Kidney (tissue), 14 donors: ENCODE measurements around the gene CDC42EP1. TPM values are rescaled to one million over a fixed set of nuclear protein-coding genes. Genes with fewer than 3 reads are reported as not detected.
"Not testable (repeated sequence)": the region's sequence is repeated elsewhere in the genome, so short reads cannot be mapped to it uniquely, and the experiment has no call there.

Experiments used
- DNase-seq, 5 donors: peaks; one replicate each; pipeline ENCODE4 v3.0.0-alpha.2; 2013 to 2020
- FAIRE-seq: peaks from 2 replicates; lab custom pipeline; 2012; peaks lifted over from hg19 to GRCh38; lab: Jason Lieb, UNC
- H3K27ac ChIP-seq, 2 donors: one replicate each; pipeline ENCODE4 v1.7.0; 2013; ENCODE audit warnings: low read depth in 2 of 2, low read length in 2 of 2, inconsistent platforms in 1 of 2
- H3K27me3 ChIP-seq: one replicate; pipeline ENCODE4 v1.7.1; 2013; ENCODE audit warnings: low read length, inconsistent platforms; ENCODE audit not compliant: control insufficient read depth, insufficient read depth
- H3K36me3 ChIP-seq, 3 donors: one replicate each; pipeline versions ENCODE4 v1.7.0 to v1.7.1; 2013; ENCODE audit warnings: low read length in 3 of 3, control low read depth in 1 of 3, inconsistent platforms in 1 of 3; ENCODE audit not compliant: insufficient read depth in 3 of 3, control insufficient read depth in 2 of 3
- H3K4me1 ChIP-seq, 3 donors: one replicate each; pipeline versions ENCODE4 v1.7.0 to v1.7.1; 2013; ENCODE audit warnings: low read length in 3 of 3, inconsistent platforms in 1 of 3, low read depth in 1 of 3; ENCODE audit not compliant: control insufficient read depth in 2 of 3, insufficient read depth in 2 of 3
- H3K4me3 ChIP-seq, 3 donors: one replicate each; pipeline versions ENCODE4 v1.7.0 to v1.8.1; 2013; ENCODE audit warnings: low read length in 3 of 3, control low read depth in 1 of 3, inconsistent platforms in 1 of 3
- H3K9ac ChIP-seq, 3 donors: one replicate each; pipeline versions ENCODE4 v1.7.0 to v1.7.1; 2013; ENCODE audit warnings: low read length in 3 of 3, control low read depth in 1 of 3, inconsistent platforms in 1 of 3
- H3K9me3 ChIP-seq, 3 donors: one replicate each; pipeline versions ENCODE4 v1.7.0 to v1.7.1; 2013; ENCODE audit warnings: low read length in 3 of 3, control low read depth in 1 of 3, inconsistent platforms in 1 of 3; ENCODE audit not compliant: control insufficient read depth in 2 of 3, insufficient read depth in 1 of 3
- intact Hi-C: fragments of 100-400 bp; cut with DNase I; formaldehyde crosslinking; loops from one replicate; pipeline ENCODE4 v1.11.1; 2022
- polyA plus RNA-seq: library from polyadenylated mRNA; stranded (reverse); fragments of 350-450 nt; fragmentation: Illumina TruSeq; extraction: RNeasy Lipid Tissue Mini Kit (QIAGEN cat#74804); gene quantifications from one replicate; pipeline ENCODE4 v1.2.3, GENCODE V29; 2014; ENCODE audit warnings: low read depth, low replicate concordance; ENCODE audit not compliant: insufficient read depth
- total RNA-seq: library from RNA; stranded (reverse); fragmentation: NEBNext Ultra II Directional; extraction: Animal tissue kit (Norgen Biotek cat#: 25700); gene quantifications from one replicate; pipeline ENCODE4 v1.2.1, GENCODE V29; 2021
- TF ChIP-seq, protein P1 (sequence below): IDR thresholded peaks from 3 replicates; pipeline ENCODE4 v1.5.1; 2012; ENCODE audit warnings: mild to moderate bottlenecking, moderate library complexity, borderline replicate concordance; ENCODE audit not compliant: insufficient read depth; ENCODE audit errors: extremely low read depth
- donor health status: control.
- donor health status: control.
- donor health status: control.
- donor health status: control.
- donor health status: control.
- donor health status: DM: yes; HTN: yes; CAD: no.
- donor health status: Normal renal cell carcinoma (clear cell type).

CDC42EP1 gene
- total and polyA plus RNA-seq, 2 donors from 2014 or later = 29.5 to 68.5 TPM

DNA sequence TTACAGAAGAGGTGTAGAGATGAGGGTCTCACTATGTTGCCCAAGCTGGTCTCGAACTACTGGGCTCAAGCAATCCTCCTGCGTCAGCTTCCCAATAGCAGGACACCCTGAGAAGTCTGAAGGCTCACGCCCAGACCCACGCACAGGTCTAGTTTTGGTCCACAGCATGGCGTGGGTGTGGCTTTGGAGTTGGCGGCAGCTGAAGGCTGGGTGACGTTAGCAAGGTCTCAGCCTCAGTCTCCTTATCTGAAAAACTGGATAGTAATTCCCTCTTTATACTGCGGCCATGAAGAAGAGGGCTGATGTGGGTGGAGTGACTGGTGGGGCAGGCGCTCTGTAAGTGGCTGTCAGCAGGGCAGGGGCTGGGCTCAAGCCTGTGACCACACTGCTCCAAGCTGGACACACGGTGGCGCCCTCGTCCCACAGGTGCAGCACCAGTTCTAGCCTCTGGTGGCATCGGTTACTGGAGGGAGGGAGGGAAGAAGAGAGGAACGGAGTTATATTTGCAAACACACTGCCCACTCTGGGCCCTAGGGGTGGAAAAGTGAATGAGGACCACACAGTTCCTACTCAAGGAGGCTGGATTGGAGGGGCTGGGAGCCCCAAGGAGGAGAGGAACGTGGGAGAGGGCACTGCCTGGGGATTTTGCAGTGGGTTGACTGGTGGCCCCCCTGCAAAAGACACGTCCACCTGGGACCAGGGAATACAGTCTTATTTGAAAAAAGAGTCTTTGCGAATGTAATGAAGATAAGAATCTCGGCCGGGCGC, 21.5 kb upstream of the CDC42EP1 start:
- FAIRE-seq = peak; percentile 87
- H3K27me3 ChIP-seq = no peaks in the 10 kb centered on the region
- H3K4me1 ChIP-seq = peaks cover 0 to 11% (median 2%) of the 10 kb centered on the region in 3 donors
- intact Hi-C loops = loop anchor here (5.0 kb wide), 1 partner anchor 34 kb away; no protein-coding TSS in a partner anchor
- peak; percentile 96 to 97 (median 97) for DNase-seq
- no peaks in the 10 kb centered on the region for H3K36me3 ChIP-seq
- H3K4me3 ChIP-seq = peak overlapping the region in 1 of 3 donors; percentile 32
- peak overlapping the region in 1 of 3 donors; percentile 44 for H3K9ac ChIP-seq
- H3K9me3 ChIP-seq = no peaks in the 10 kb centered on the region
- TF ChIP-seq, protein P1, sequence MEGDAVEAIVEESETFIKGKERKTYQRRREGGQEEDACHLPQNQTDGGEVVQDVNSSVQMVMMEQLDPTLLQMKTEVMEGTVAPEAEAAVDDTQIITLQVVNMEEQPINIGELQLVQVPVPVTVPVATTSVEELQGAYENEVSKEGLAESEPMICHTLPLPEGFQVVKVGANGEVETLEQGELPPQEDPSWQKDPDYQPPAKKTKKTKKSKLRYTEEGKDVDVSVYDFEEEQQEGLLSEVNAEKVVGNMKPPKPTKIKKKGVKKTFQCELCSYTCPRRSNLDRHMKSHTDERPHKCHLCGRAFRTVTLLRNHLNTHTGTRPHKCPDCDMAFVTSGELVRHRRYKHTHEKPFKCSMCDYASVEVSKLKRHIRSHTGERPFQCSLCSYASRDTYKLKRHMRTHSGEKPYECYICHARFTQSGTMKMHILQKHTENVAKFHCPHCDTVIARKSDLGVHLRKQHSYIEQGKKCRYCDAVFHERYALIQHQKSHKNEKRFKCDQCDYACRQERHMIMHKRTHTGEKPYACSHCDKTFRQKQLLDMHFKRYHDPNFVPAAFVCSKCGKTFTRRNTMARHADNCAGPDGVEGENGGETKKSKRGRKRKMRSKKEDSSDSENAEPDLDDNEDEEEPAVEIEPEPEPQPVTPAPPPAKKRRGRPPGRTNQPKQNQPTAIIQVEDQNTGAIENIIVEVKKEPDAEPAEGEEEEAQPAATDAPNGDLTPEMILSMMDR = peak; percentile 100
- no peak overlapping the region for H3K27ac ChIP-seq

DNA sequence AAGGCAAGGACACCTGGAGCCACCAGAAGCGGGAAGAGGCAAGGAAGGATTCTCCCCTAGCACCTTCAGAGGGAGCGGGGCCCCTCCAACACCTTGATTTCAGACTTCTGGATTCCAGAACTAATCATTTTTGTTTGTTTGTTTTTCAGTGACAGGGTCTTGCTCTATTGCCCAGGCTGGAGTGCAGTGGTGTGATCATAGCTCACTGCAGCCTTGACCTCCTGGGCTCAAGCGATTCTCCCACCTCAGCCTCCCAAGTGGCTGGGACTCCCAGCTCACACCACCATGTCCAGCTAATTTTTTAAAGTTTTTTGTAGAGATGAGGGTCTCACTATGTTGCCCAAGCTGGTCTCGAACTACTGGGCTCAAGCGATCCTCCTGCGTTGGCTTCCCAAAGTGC, 20.5 kb upstream of the CDC42EP1 start:
- not testable (repeated sequence) for H3K4me3 ChIP-seq
- intact Hi-C loops = loop anchor here (5.0 kb wide), 2 partner anchors 33 to 53 kb away; no protein-coding TSS in a partner anchor
- peaks cover 0 to 11% (median 2%) of the 10 kb centered on the region in 3 donors for H3K4me1 ChIP-seq

DNA sequence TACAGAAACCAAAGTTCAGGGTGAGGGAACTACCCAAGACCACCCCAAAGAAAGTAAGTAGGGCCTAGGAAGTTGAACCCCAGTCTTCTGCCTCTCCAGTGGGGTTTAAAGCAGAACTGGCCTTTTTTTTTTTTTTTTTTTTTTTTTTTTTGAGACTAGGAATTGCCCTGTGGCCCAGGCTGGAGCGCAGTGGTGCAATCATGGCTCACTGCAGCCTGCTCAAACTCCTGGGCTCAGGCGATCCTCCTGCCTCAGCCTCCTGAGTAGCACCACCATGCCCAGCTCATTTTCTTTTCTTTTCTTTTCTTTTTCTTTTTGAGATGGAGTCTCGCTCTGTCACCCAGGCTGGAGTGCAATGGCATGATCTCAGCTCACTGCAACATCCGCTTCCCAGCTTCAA, 17.9 kb upstream of the CDC42EP1 start:
- peaks cover 5 to 25% (median 13%) of the 10 kb centered on the region in 3 donors for H3K4me1 ChIP-seq

More for the DNA sequence above, 20.5 kb upstream of the CDC42EP1 start:
- H3K27ac ChIP-seq, H3K9ac ChIP-seq, FAIRE-seq, H3K27me3 ChIP-seq, H3K36me3 ChIP-seq, H3K9me3 ChIP-seq: not testable (repeated sequence)
- DNase-seq = peak in 1 of 5 donors; percentile 18

DNA sequence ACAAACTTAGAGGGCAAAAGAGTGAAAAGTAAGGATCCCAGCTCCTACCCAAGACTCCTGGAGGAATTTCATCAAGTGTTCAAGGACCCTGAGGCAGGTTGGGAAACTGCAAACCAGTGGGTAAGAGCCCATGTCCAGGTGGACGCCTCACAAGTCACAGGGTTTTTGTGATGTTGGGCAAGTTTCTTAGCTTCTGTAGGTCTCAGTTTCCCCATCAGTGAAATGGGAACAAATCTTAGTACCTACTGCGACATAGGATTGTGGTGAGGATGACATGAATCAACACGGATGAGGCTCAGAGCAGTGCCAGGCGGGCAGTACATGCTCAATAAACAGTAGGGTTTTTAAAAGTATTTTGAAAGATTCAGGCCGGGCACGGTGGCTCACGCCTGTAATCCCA, 17.3 kb upstream of the CDC42EP1 start:
- TF ChIP-seq, protein P1 = no peak
- Histone ChIP-seq H3K36me3 (no peaks in the 10 kb centered on the region), H3K27me3 (no peaks in the 10 kb centered on the region), H3K9ac (no peak overlapping the region), H3K27ac (no peak overlapping the region), H3K4me3 (no peak overlapping the region), H3K4me1 (peaks cover 5 to 27% (median 13%) of the 10 kb centered on the region in 3 donors), H3K9me3 (no peaks in the 10 kb centered on the region)
- intact Hi-C loops = loop anchor here (5.0 kb wide), 1 partner anchor 49 kb away; no protein-coding TSS in a partner anchor
- FAIRE-seq = no peak
- DNase-seq = no peak

More for the DNA sequence above, 17.9 kb upstream of the CDC42EP1 start:
- not testable (repeated sequence) for H3K4me3 ChIP-seq, DNase-seq, H3K9me3 ChIP-seq, H3K27me3 ChIP-seq, H3K36me3 ChIP-seq, FAIRE-seq
- Histone ChIP-seq H3K9ac (peak overlapping the region in 1 of 3 donors; percentile 58), H3K27ac (peak overlapping the region; percentile 39 to 63)
- intact Hi-C loops = loop anchor here (5.0 kb wide), 1 partner anchor 50 kb away; no protein-coding TSS in a partner anchor
